PC-9 (cell line): ENCODE measurements around the gene TNFSF12. TPM values are rescaled to one million over a fixed set of nuclear protein-coding genes. Genes with fewer than 3 reads are reported as not detected.

Experiments used
- Bru-seq: library from RNA; stranded (reverse); fragments of 400-500 nt; gene quantifications from one replicate; lab custom pipeline; 2021; lab: Mats Ljungman, UMichigan
- BruChase-seq, 2 experiments: library from RNA; stranded (reverse); fragments of 400-500 nt; gene quantifications; one replicate each; lab custom pipeline; 2021; lab: Mats Ljungman, UMichigan
- BruUV-seq: library from RNA; stranded (reverse); fragments of 400-500 nt; replicated peaks from 2 replicates; lab custom pipeline; 2021; lab: Mats Ljungman, UMichigan
- CTCF ChIA-PET: fragments of 300-600 bp; sonication (Branson Sonifier 250); formaldehyde crosslinking; loops from one replicate; lab custom pipeline; 2022; ENCODE audit warnings: antibody characterized with exemption; lab: Charles Lee
- POLR2A ChIA-PET: fragments of 300-600 bp; sonication (Branson Sonifier 250); formaldehyde crosslinking; loops from one replicate; lab custom pipeline; 2022; ENCODE audit warnings: antibody characterized with exemption; ENCODE audit not compliant: unreplicated experiment; lab: Charles Lee
- DNase-seq, 2 experiments: peaks; one replicate each; pipeline versions ENCODE4 v3.0.0 to v3.0.0-alpha.2; 2015 to 2022; ENCODE audit warnings: mixed read lengths in 1 of 2
- H2AFZ ChIP-seq: fragments of 200-600 bp; sonication (generic); 2 replicates; pipeline ENCODE4 v1.8.1; 2017; ENCODE audit warnings: antibody characterized with exemption
- H3F3A ChIP-seq: fragments of 200-600 bp; sonication (generic); 2 replicates; pipeline ENCODE4 v1.8.1; 2017; ENCODE audit warnings: antibody characterized with exemption, mild to moderate bottlenecking, low read depth; ENCODE audit not compliant: insufficient read depth
- H3K27ac ChIP-seq: fragments of 200-600 bp; sonication (generic); 2 replicates; pipeline ENCODE4 v1.6.1; 2016; ENCODE audit warnings: mixed run types
- H3K27me3 ChIP-seq: fragments of 200-600 bp; sonication (generic); 2 replicates; pipeline ENCODE4 v1.6.1; 2016; ENCODE audit warnings: low read depth, mixed run types; ENCODE audit not compliant: insufficient read depth
- H3K36me3 ChIP-seq: fragments of 200-600 bp; sonication (generic); 2 replicates; pipeline ENCODE4 v1.6.1; 2016; ENCODE audit warnings: low read depth, mixed run types
- H3K4me1 ChIP-seq: fragments of 200-600 bp; sonication (generic); replicated peaks from 2 replicates; pipeline ENCODE4 v1.6.1; 2016; ENCODE audit warnings: mixed run types; ENCODE audit not compliant: insufficient read depth
- H3K4me2 ChIP-seq: fragments of 200-600 bp; sonication (generic); 2 replicates; pipeline ENCODE4 v1.6.1; 2017; ENCODE audit warnings: mixed run types
- H3K4me3 ChIP-seq: fragments of 200-600 bp; sonication (generic); 2 replicates; pipeline ENCODE4 v1.6.1; 2016; ENCODE audit warnings: mixed run types
- H3K79me2 ChIP-seq: fragments of 200-600 bp; sonication (generic); 2 replicates; pipeline ENCODE4 v1.6.1; 2017; ENCODE audit warnings: low read depth, mixed run types
- H3K9me2 ChIP-seq: fragments of 200-600 bp; sonication (generic); 2 replicates; pipeline ENCODE4 v1.8.1; 2017; ENCODE audit warnings: mild to moderate bottlenecking; ENCODE audit not compliant: insufficient read depth
- H3K9me3 ChIP-seq: fragments of 200-600 bp; sonication (generic); 2 replicates; pipeline ENCODE4 v1.8.1; 2016; ENCODE audit warnings: low read depth; ENCODE audit not compliant: insufficient read depth
- H4K20me1 ChIP-seq: fragments of 200-600 bp; sonication (generic); 2 replicates; pipeline ENCODE4 v1.8.1; 2017; ENCODE audit not compliant: insufficient read depth
- EZH2 ChIP-seq: fragments of 200-600 bp; sonication (generic); IDR thresholded peaks from 2 replicates; pipeline ENCODE4 v1.8.0; 2017; ENCODE audit warnings: antibody characterized with exemption, low read depth
- intact Hi-C: fragments of 100-400 bp; cut with micrococcal nuclease; formaldehyde crosslinking; loops from one replicate; pipeline ENCODE4 v1.10.0; 2022; ENCODE audit not compliant: unreplicated experiment
- long read RNA-seq: library from polyadenylated mRNA; stranded (forward); transcript quantifications from one replicate; pipeline ENCODE4 v2.0.0, GENCODE V29; 2022
- total RNA-seq: library from RNA; stranded (reverse); gene quantifications from 2 replicates; pipeline ENCODE4 v1.2.3, GENCODE V29; 2021
- TF ChIP-seq, protein P1 (sequence below): fragments of 200-600 bp; sonication (generic); conservative IDR thresholded peaks from 2 replicates; pipeline ENCODE4 v1.6.1; 2017; ENCODE audit warnings: mixed run types, antibody characterized with exemption, mild to moderate bottlenecking, moderate library complexity

The TNFSF12 gene, protein sequence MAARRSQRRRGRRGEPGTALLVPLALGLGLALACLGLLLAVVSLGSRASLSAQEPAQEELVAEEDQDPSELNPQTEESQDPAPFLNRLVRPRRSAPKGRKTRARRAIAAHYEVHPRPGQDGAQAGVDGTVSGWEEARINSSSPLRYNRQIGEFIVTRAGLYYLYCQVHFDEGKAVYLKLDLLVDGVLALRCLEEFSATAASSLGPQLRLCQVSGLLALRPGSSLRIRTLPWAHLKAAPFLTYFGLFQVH
- total RNA-seq = 14.3 and 21.5 TPM in 2 replicates
- percentile 28 among the genes with signal in this experiment for Bru-seq, nascent RNA
- percentile 45 among the genes with signal in this experiment for BruChase-seq, experiment 1, labeled RNA remaining after a 2-hour chase
- BruChase-seq, experiment 2, labeled RNA remaining after a 6-hour chase = percentile 69 among the genes with signal in this experiment
- long read RNA-seq, transcript TNFSF12-201 (7 exons, 1,553 nt) = major isoform, 5 of 10 reads
- long read RNA-seq, partial matches to known transcripts = 1 of 10 reads
- long read RNA-seq, other reads (novel, unspliced or antisense) = 4 of 10 reads

GRCh38 chr17:7548585-7549400 is at the start of gene TNFSF12:
TNFSF12 (plus strand) TSS chr17:7549058; CDS start chr17:7549154, 96 bp downstream.
- no peaks in the 10 kb centered on the region for H4K20me1 ChIP-seq
- BruUV-seq = no TSS peak

GRCh38 chr17:7499161-7499560 is 49.7 kb upstream of the TNFSF12 start:
- Histone ChIP-seq H3K27me3 (no peaks in the 10 kb centered on the region), H3F3A (no peaks in the 10 kb centered on the region), H3K36me3 (no peaks in the 10 kb centered on the region), H3K9me2 (no peaks in the 10 kb centered on the region), H3K4me2 (no peak overlapping the region), H3K9me3 (no peaks in the 10 kb centered on the region), H3K27ac (no peak overlapping the region), H3K4me3 (no peak overlapping the region), H3K79me2 (peaks cover 9% of the 10 kb centered on the region; the same call in 1 of the 2 replicates), H4K20me1 (no peaks in the 10 kb centered on the region; the same call in 1 of the 2 replicates), H2AFZ (no peak overlapping the region), H3K4me1 (no peaks in the 10 kb centered on the region)
- no peak for TF ChIP-seq EZH2
- TF ChIP-seq, protein P1, sequence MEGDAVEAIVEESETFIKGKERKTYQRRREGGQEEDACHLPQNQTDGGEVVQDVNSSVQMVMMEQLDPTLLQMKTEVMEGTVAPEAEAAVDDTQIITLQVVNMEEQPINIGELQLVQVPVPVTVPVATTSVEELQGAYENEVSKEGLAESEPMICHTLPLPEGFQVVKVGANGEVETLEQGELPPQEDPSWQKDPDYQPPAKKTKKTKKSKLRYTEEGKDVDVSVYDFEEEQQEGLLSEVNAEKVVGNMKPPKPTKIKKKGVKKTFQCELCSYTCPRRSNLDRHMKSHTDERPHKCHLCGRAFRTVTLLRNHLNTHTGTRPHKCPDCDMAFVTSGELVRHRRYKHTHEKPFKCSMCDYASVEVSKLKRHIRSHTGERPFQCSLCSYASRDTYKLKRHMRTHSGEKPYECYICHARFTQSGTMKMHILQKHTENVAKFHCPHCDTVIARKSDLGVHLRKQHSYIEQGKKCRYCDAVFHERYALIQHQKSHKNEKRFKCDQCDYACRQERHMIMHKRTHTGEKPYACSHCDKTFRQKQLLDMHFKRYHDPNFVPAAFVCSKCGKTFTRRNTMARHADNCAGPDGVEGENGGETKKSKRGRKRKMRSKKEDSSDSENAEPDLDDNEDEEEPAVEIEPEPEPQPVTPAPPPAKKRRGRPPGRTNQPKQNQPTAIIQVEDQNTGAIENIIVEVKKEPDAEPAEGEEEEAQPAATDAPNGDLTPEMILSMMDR = no peak
- BruUV-seq = no TSS peak
- ChIA-PET POLR2A (no interaction called here), CTCF (interaction anchor here (0.8 kb wide), 1 partner anchor 24 kb away, joined by 15 read pairs; no protein-coding TSS in a partner anchor)
- DNase-seq = no peak
- intact Hi-C loops = no loop called here

More at GRCh38 chr17:7548585-7549400, at the start of gene TNFSF12:
- Histone ChIP-seq H3K4me2 (peak within 1 kb of the TSS; percentile 72), H2AFZ (peak within 1 kb of the TSS; percentile 72), H3K27me3 (no peaks in the 10 kb centered on the region), H3K4me1 (no peaks in the 10 kb centered on the region), H3K4me3 (peak within 1 kb of the TSS; percentile 50; the same call in 1 of the 2 replicates), H3F3A (no peaks in the 10 kb centered on the region), H3K79me2 (no peaks in the 10 kb centered on the region), H3K36me3 (no peaks in the 10 kb centered on the region), H3K9me3 (no peaks in the 10 kb centered on the region), H3K27ac (no peak within 1 kb of the TSS), H3K9me2 (no peaks in the 10 kb centered on the region)
- ChIA-PET POLR2A (no interaction called here), CTCF (interaction anchor here (0.7 kb wide), 1 partner anchor 322 kb away, joined by 5 read pairs; no protein-coding TSS in a partner anchor)
- TF ChIP-seq, protein P1 = no peak
- no peak for TF ChIP-seq EZH2
- DNase-seq = peak in 1 of 2 experiments; percentile 48
- intact Hi-C loops = no loop called here

- Histone ChIP-seq H3K79me2 (no peaks in the 10 kb centered on the region), H3K4me1 (no peaks in the 10 kb centered on the region), H3F3A (peaks cover 5% of the 10 kb centered on the region; the same call in 1 of the 2 replicates), H3K27me3 (no peaks in the 10 kb centered on the region), H3K4me2 (no peak overlapping the region), H3K4me3 (no peak overlapping the region), H4K20me1 (no peaks in the 10 kb centered on the region), H3K9me2 (no peaks in the 10 kb centered on the region), H3K27ac (no peak overlapping the region), H2AFZ (no peak overlapping the region), H3K36me3 (peaks cover 8% of the 10 kb centered on the region; the same call in 1 of the 2 replicates), H3K9me3 (no peaks in the 10 kb centered on the region)
- ChIA-PET CTCF (no interaction called here), POLR2A (interaction anchor here (0.5 kb wide), 1 partner anchor 125 kb away, joined by 7 read pairs; no protein-coding TSS in a partner anchor)
- intact Hi-C loops = loop anchor here (5.0 kb wide), 2 partner anchors 64 to 144 kb away; partner anchors contain the start of genes FGF11, TMEM102 and TMEM95
- no TSS peak for BruUV-seq
- TF ChIP-seq EZH2 = no peak
- TF ChIP-seq, protein P1 = no peak
- no peak for DNase-seq
Observed at GRCh38 chr17:7501729-7502128, 47.1 kb upstream of the TNFSF12 start.
